ENCODE results near the gene CBX4.
"Not testable (repeated sequence)": the region's sequence is repeated elsewhere in the genome, so short reads cannot be mapped to it uniquely, and the experiment has no call there.

Gene CBX4

GRCh38 chr17:79859676-79860615, 20.7 kb upstream of the CBX4 start:
- DNase-seq = no peak

GRCh38 chr17:79857095-79857494, 17.9 kb upstream of the CBX4 start:
- no peak for DNase-seq

- no peak for DNase-seq
Observed at GRCh38 chr17:79855331-79856124, 16.3 kb upstream of the CBX4 start.

- no peak for DNase-seq
Observed at GRCh38 chr17:79854080-79855060, 15.1 kb upstream of the CBX4 start.

- not testable (repeated sequence) for DNase-seq
Observed at GRCh38 chr17:79853168-79853567, 13.9 kb upstream of the CBX4 start.

- peak in 1 of 2 experiments; percentile 16 for DNase-seq
Observed at GRCh38 chr17:79852748-79853147, 13.5 kb upstream of the CBX4 start.

GRCh38 chr17:79851461-79851817, 12.2 kb upstream of the CBX4 start:
- no peak for DNase-seq

- no peak for DNase-seq
Observed at GRCh38 chr17:79850571-79851460, 11.6 kb upstream of the CBX4 start.

GRCh38 chr17:79849953-79850352, 10.7 kb upstream of the CBX4 start:
- DNase-seq = no peak

GRCh38 chr17:79848370-79848766, 9.1 kb upstream of the CBX4 start:
- DNase-seq = no peak

- DNase-seq = no peak
Observed at GRCh38 chr17:79847698-79848369, 8.6 kb upstream of the CBX4 start.

GRCh38 chr17:79845601-79845949, 6.3 kb upstream of the CBX4 start:
- DNase-seq = peak; percentile 89 to 91

- peak; percentile 13 to 79 for DNase-seq
Observed at GRCh38 chr17:79844869-79845600, 5.8 kb upstream of the CBX4 start.

GRCh38 chr17:79843816-79844800, 4.9 kb upstream of the CBX4 start:
- DNase-seq = no peak

GRCh38 chr17:79843474-79843815, 4.2 kb upstream of the CBX4 start:
- peak in 1 of 2 experiments; percentile 48 for DNase-seq

- DNase-seq = peak; percentile 25 to 42
Observed at GRCh38 chr17:79842656-79843473, 3.6 kb upstream of the CBX4 start.

GRCh38 chr17:79842136-79842655, 3.0 kb upstream of the CBX4 start:
- no peak for DNase-seq

All from Kasumi-1 (cell line).